Activated CD8-positive, alpha-beta T cell treated with anti-CD3 and anti-CD28 coated beads, Interleukin-2, amount 10 ng/mL, durations not matched to agents 7 days and 5 days (primary cell): Measurements from ENCODE around the gene TSC22D3. TPM values are rescaled to one million over a fixed set of nuclear protein-coding genes. Genes with fewer than 3 reads are reported as not detected.
A peak's percentile ranks its signal among the peaks of the same experiment; 100 is the strongest.

ENCODE experiments used
- ATAC-seq: fragments of 150-1000 bp; cut with Tn5 transposase; one replicate; pipeline ENCODE4 v1.10.0; 2021; ENCODE audit warnings: moderate library complexity
- CTCF ChIA-PET: fragments of 350-600 bp; sonication (Branson Sonifier 250); formaldehyde crosslinking; loops from one replicate; lab custom pipeline; 2021; ENCODE audit warnings: antibody characterized with exemption; lab: Charles Lee
- POLR2A ChIA-PET: fragments of 350-600 bp; sonication (Branson Sonifier 250); formaldehyde crosslinking; loops from one replicate; lab custom pipeline; 2021; ENCODE audit warnings: antibody characterized with exemption; lab: Charles Lee
- DNase-seq: peaks from one replicate; pipeline ENCODE4 v3.0.0-alpha.2; 2020
- H3K27ac Mint-ChIP-seq: one replicate; pipeline ENCODE4 v1.8.0; 2021; ENCODE audit warnings: mild to moderate bottlenecking, mixed read lengths
- H3K27me3 Mint-ChIP-seq: one replicate; pipeline ENCODE4 v1.8.0; 2021; ENCODE audit warnings: low read depth, mixed read lengths
- H3K36me3 Mint-ChIP-seq: one replicate; pipeline ENCODE4 v1.8.0; 2021; ENCODE audit warnings: low read depth, mixed read lengths
- H3K4me1 Mint-ChIP-seq: one replicate; pipeline ENCODE4 v1.8.0; 2021; ENCODE audit warnings: low read depth, mixed read lengths
- H3K4me3 Mint-ChIP-seq: one replicate; pipeline ENCODE4 v1.8.0; 2021; ENCODE audit warnings: mild to moderate bottlenecking, mixed read lengths
- H3K9me3 Mint-ChIP-seq: one replicate; pipeline ENCODE4 v1.8.0; 2022; ENCODE audit warnings: mixed read lengths; ENCODE audit not compliant: insufficient read depth
- total RNA-seq, 2 experiments: library from RNA; stranded (reverse); gene quantifications; one replicate each; pipeline ENCODE4 v1.2.3, GENCODE V29; 2021

TSC22D3 gene
- total RNA-seq, 2 experiments from 2014 or later: 54.8 TPM

GRCh38 chrX:107775000-107775733 lies 420 bp downstream of the TSC22D3 start:
- H3K4me3 Mint-ChIP-seq: peak overlapping the region; percentile 79
- ATAC-seq (no peak), DNase-seq (no peak)
- peaks cover 4% of the 10 kb centered on the region for H3K27me3 Mint-ChIP-seq
- no peaks in the 10 kb centered on the region for H3K36me3 Mint-ChIP-seq
- H3K27ac Mint-ChIP-seq: no peak overlapping the region
- CTCF ChIA-PET: interaction anchor here (1.0 to 5.7 kb wide), 15 partner anchors 12 to 237 kb away, joined by 3 to 147 read pairs (median 4); partner anchors contain the start of gene MID2
- peaks cover 9% of the 10 kb centered on the region for H3K4me1 Mint-ChIP-seq
- POLR2A ChIA-PET: interaction anchor here (0.6 to 1.6 kb wide), 3 partner anchors 59 to 147 kb away, joined by 3 to 14 read pairs (median 4); partner anchors contain the start of gene PRPS1
- no peaks in the 10 kb centered on the region for H3K9me3 Mint-ChIP-seq

- ChIA-PET CTCF (interaction anchor here (1.0 to 5.7 kb wide), 5 partner anchors 11 to 120 kb away, joined by 3 to 147 read pairs (median 26); no protein-coding TSS in a partner anchor), POLR2A (interaction anchor here (0.6 kb wide), 1 partner anchor 95 kb away, joined by 3 read pairs; no protein-coding TSS in a partner anchor)
- Mint-ChIP-seq H3K9me3 (no peaks in the 10 kb centered on the region), H3K4me1 (peaks cover 9% of the 10 kb centered on the region), H3K27me3 (peaks cover 4% of the 10 kb centered on the region), H3K27ac (no peak overlapping the region), H3K4me3 (no peak overlapping the region), H3K36me3 (no peaks in the 10 kb centered on the region)
- ATAC-seq (no peak), DNase-seq (no peak)
Measured at GRCh38 chrX:107773906-107774435, 1.6 kb downstream of the TSC22D3 start.

- CTCF ChIA-PET: no interaction called here
- Mint-ChIP-seq H3K9me3 (no peaks in the 10 kb centered on the region), H3K27me3 (peaks cover 4% of the 10 kb centered on the region), H3K36me3 (no peaks in the 10 kb centered on the region), H3K4me1 (peaks cover 9% of the 10 kb centered on the region), H3K4me3 (no peak overlapping the region), H3K27ac (no peak overlapping the region)
- DNase-seq (no peak), ATAC-seq (no peak)
- POLR2A ChIA-PET: no interaction called here
Measured at GRCh38 chrX:107773206-107773605, 2.4 kb downstream of the TSC22D3 start.

DNA sequence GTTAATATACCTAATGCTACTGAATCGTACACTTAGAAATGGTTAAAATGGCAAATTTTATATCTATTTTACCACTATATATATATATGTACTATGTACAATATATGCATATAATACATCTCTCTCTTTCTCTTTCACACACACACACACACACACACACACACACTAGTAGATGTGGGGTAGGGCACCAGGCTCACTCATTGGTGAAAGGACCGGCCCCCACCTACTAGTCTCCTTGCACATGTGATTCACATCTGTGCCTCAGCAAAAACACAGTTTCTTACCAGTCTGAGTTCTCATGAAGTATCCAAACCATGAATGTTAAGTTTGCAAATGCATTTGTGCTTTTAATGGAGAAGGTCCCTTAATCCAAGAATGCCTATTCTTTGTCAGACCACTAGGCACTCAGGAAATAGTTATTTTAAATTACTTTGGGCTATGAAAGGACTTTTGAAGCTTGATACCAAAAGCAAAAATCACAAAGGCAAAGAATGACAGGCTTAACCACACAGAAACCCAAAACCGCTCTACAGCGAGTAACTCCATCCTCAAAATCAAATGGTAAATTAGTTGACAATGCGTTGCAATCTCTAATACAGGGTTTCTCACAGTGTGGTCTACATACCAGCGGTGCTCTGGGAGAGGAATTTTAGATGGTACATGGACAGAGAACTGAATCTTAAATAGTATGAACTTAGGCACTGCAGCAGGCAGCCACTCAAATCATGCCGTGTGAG lies 5.8 kb downstream of the TSC22D3 start:
- POLR2A ChIA-PET: no interaction called here
- Mint-ChIP-seq H3K36me3 (no peaks in the 10 kb centered on the region), H3K4me1 (no peaks in the 10 kb centered on the region), H3K27me3 (peaks cover 4% of the 10 kb centered on the region), H3K9me3 (no peaks in the 10 kb centered on the region), H3K27ac (no peak overlapping the region), H3K4me3 (no peak overlapping the region)
- no peak for ATAC-seq
- DNase-seq: no peak
- CTCF ChIA-PET: no interaction called here

DNA sequence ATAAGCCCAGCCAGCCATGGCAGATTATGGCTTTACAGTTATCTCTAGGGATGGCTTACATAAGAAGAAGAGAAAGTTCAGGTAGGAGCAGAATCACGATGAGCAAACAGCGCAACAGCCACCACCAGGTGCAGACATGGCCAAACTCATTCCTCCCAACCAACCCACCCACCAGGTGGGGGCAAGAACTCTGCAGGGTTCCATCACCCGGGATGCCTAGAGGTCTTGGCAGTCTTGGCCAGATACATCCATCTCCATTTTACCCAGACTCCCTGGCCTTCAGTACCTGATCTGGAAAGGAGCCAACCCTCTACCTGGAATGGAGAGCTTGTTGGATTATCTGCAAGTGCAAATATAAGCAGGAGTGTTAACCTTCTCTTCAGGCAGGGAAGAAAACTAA lies 7.5 kb downstream of the TSC22D3 start:
- ChIA-PET CTCF (no interaction called here), POLR2A (no interaction called here)
- no peak overlapping the region for H3K4me3 Mint-ChIP-seq
- no peaks in the 10 kb centered on the region for H3K4me1 Mint-ChIP-seq
- ATAC-seq (no peak), DNase-seq (no peak)
- H3K27ac Mint-ChIP-seq: no peak overlapping the region
- no peaks in the 10 kb centered on the region for H3K9me3 Mint-ChIP-seq
- no peaks in the 10 kb centered on the region for H3K27me3 Mint-ChIP-seq
- no peaks in the 10 kb centered on the region for H3K36me3 Mint-ChIP-seq

DNA sequence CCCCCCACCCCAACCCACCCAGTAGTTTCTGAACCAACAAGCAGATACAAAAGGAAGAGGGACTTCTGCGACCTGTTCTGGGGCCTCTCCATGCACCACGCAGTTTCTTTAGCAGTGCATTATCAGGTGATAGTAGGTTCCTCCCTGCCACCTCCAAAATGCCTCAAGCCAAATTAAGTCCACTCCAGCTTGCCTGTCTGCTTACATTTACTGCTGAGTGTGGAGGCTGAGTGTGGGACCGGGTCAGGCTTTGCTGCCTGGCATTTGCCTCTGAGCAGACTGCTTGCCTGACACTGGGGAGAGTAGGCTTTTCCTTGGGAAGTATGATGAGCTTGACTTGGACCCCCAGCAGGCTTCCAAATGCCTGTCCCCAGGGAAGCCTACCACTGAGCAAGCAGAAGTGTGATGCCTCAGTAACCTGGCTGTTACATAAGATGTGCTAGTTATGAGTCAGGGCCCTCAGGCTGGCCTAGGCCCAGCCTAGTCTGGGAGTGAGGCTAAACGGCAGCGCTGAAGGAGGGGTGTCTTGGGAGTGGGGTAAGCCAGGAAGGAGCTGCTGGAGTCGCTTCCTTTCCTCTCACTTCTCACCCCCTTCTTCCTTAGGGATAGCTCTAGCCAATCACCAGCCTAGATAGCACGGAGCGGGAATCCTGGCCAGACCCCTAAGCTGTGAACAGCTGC lies 9.0 kb downstream of the TSC22D3 start:
- no peaks in the 10 kb centered on the region for H3K4me1 Mint-ChIP-seq
- no peak overlapping the region for H3K4me3 Mint-ChIP-seq
- H3K27me3 Mint-ChIP-seq: no peaks in the 10 kb centered on the region
- no peak overlapping the region for H3K27ac Mint-ChIP-seq
- CTCF ChIA-PET: interaction anchor here (1.0 to 1.5 kb wide), 2 partner anchors 11 to 105 kb away, joined by 4 read pairs; partner anchors contain the start of gene NCBP2L
- ATAC-seq (no peak), DNase-seq (no peak)
- no peaks in the 10 kb centered on the region for H3K9me3 Mint-ChIP-seq
- POLR2A ChIA-PET: interaction anchor here (1.0 kb wide), 1 partner anchor 49 kb away, joined by 3 read pairs; no protein-coding TSS in a partner anchor
- H3K36me3 Mint-ChIP-seq: no peaks in the 10 kb centered on the region

GRCh38 chrX:107764845-107765608 lies 10.6 kb downstream of the TSC22D3 start:
- H3K4me1 Mint-ChIP-seq: no peaks in the 10 kb centered on the region
- CTCF ChIA-PET: interaction anchor here (1.5 kb wide), 1 partner anchor 12 kb away, joined by 4 read pairs; the partner anchor contains the start of gene NCBP2L
- H3K9me3 Mint-ChIP-seq: no peaks in the 10 kb centered on the region
- H3K27me3 Mint-ChIP-seq: no peaks in the 10 kb centered on the region
- no peak overlapping the region for H3K4me3 Mint-ChIP-seq
- no peak overlapping the region for H3K27ac Mint-ChIP-seq
- POLR2A ChIA-PET: no interaction called here
- DNase-seq: no peak
- no peaks in the 10 kb centered on the region for H3K36me3 Mint-ChIP-seq
- ATAC-seq: no peak

- no peaks in the 10 kb centered on the region for H3K4me1 Mint-ChIP-seq
Measured at GRCh38 chrX:107763647-107764046, 11.9 kb downstream of the TSC22D3 start.

DNA sequence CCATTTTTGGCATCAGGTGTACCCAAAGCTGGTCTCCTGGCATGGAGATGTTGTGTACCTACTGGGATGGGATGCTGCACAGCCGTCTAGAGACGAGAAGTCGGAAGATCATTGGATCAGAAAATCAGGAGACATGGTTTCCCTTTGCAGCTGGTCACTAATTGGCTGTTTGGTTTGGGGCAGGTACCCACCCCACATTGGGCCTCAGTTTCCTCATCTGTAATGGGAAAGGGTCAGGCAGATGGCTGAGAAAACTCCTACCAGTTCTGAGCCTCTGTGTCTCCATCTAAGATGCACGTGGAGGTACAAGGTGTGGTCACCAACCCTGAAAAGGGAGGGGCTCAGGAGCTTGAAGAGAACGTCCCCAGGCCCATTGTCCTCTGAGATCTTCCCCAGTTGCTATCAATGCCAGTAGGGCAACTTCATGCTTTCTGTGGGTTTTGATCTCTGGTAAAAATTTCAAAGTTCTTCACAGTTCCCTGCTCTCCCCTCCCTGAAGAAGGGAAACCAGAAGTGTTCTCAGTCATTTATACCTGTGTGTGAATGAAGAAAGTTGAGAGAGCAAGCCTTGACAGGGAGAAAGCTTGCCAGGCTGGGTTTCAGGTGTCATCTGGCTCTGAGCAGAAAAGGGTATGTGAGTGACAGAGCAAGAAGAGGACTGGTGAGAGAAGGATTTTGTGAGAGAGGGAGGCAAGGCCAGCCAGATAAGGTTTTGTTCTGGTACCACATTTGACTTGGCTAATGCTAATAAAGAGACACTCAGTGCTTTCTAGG lies 15.1 kb downstream of the TSC22D3 start:
- no peak overlapping the region for H3K27ac Mint-ChIP-seq
- ChIA-PET POLR2A (no interaction called here), CTCF (interaction anchor here (1.2 to 2.2 kb wide), 2 partner anchors 16 to 88 kb away, joined by 3 to 11 read pairs; partner anchors contain the start of genes NCBP2L and TSC22D3)

More at GRCh38 chrX:107763647-107764046, 11.9 kb downstream of the TSC22D3 start:
- Mint-ChIP-seq H3K9me3 (no peaks in the 10 kb centered on the region), H3K4me3 (no peak overlapping the region), H3K27me3 (no peaks in the 10 kb centered on the region), H3K36me3 (no peaks in the 10 kb centered on the region), H3K27ac (no peak overlapping the region)
- ChIA-PET POLR2A (no interaction called here), CTCF (interaction anchor here (1.4 kb wide), 1 partner anchor 11 kb away, joined by 4 read pairs; no protein-coding TSS in a partner anchor)
- ATAC-seq: no peak
- no peak for DNase-seq

DNA sequence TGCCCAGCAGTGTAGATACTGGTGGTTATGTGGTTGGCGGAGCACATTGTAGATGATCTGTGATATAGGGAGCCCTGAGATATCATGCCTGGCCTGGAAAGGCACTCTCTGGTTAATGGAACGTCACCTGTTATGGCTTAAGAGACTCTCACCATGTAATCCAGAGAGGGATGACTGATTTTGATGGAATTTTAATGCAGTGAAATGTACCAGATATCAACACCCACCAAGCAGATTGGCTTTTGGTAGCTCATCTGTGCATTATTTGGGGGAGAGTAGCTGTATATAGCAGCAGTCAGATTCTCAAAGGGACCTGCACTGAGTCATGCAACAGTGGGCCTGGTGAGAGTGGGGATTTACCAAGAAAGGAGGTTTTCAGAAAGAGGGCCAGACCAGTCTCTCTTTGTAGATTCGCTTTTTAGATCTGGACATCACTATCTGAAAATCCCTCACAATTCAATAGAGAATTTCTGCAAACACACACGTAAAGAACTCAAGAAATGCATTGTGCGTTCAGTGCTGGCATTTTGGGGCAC lies 17.3 kb downstream of the TSC22D3 start:
- Mint-ChIP-seq H3K27ac (no peak overlapping the region), H3K9me3 (no peaks in the 10 kb centered on the region), H3K27me3 (no peaks in the 10 kb centered on the region), H3K4me1 (peaks cover 13% of the 10 kb centered on the region), H3K4me3 (no peak overlapping the region), H3K36me3 (no peaks in the 10 kb centered on the region)
- ChIA-PET POLR2A (no interaction called here), CTCF (no interaction called here)
- ATAC-seq: no peak
- no peak for DNase-seq

More for the DNA sequence above, 15.1 kb downstream of the TSC22D3 start:
- Mint-ChIP-seq H3K27me3 (no peaks in the 10 kb centered on the region), H3K36me3 (no peaks in the 10 kb centered on the region), H3K4me3 (no peak overlapping the region), H3K9me3 (no peaks in the 10 kb centered on the region), H3K4me1 (peaks cover 6% of the 10 kb centered on the region)
- ATAC-seq (no peak), DNase-seq (no peak)
